ENCODE data around the gene TACC3. TPM values are rescaled to one million over a fixed set of nuclear protein-coding genes. Genes with fewer than 3 reads are reported as not detected.

Gene TACC3
- polyA plus RNA-seq, 1 of the 3 experiments (the other 2 are of a cell fraction) = 49.5 TPM

DNA sequence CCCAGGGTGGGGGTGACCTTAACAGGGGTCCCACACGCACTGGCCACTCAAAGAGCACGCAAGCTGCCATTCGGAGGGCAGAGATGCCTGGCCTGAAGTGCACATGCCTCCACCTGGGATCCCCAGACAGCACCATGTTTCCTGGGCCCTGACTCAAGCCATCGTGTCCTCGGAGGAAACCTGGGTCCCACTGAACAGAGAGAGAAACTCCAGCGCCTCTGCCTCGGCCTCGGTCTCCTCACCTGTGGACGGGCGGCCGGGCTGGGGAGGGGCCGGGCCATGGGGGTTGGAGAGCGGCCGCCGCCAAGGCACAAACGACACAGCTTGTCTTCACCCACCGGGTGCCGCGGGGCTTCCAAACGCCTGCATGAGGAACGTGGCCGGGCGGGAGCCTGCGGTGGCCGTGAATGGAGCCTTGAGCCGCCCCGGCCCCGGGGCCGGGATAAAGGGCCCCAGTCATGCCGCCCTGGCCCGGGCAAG is 41.8 kb downstream of the TACC3 start:
- no peaks in the 10 kb centered on the region for H4K20me1 ChIP-seq (ENCODE audit: insufficient read depth)
- CTCF ChIA-PET = interaction anchor here (0.9 to 4.1 kb wide), 2 partner anchors 15 to 37 kb away, joined by 3 to 19 read pairs; no protein-coding TSS in a partner anchor
- H3K79me2 ChIP-seq (ENCODE audit: insufficient read depth) = no peaks in the 10 kb centered on the region
- H3K27ac ChIP-seq (ENCODE audit: low read depth in 2 of 2, low read length in 1 of 2) = no peak overlapping the region
- H3K9ac ChIP-seq = no peak overlapping the region
- H3F3A ChIP-seq (replicated peaks; ENCODE audit: insufficient read depth) = no peaks in the 10 kb centered on the region
- no peak overlapping the region for H3K4me3 ChIP-seq (ENCODE audit: low read depth in 2 of 2, low read length in 1 of 2)
- no peak overlapping the region for H2AFZ ChIP-seq (ENCODE audit: low read depth)
- TF ChIP-seq SMC3 (IDR thresholded peaks at IDR 0.05; ENCODE audit: low read depth, low read length) (no peak), ZBTB33 (IDR thresholded peaks at IDR 0.05; ENCODE audit: borderline replicate concordance, low read depth) (no peak), ELF1 (IDR thresholded peaks at IDR 0.05) (no peak), EZH2phosphoT487 (IDR thresholded peaks at IDR 0.05; ENCODE audit: borderline replicate concordance, low read depth) (no peak), FOXJ3 (CRISPR knock-in tag; IDR thresholded peaks at IDR 0.05) (no peak), MEF2A (IDR thresholded peaks at IDR 0.05; ENCODE audit: borderline replicate concordance, low read depth) (no peak), CHD2 (IDR thresholded peaks at IDR 0.05; ENCODE audit: low read length, partially characterized antibody) (no peak), RXRA (IDR thresholded peaks at IDR 0.05; ENCODE audit: borderline replicate concordance, low read depth) (no peak), RAD21 (IDR thresholded peaks at IDR 0.05; ENCODE audit: low read length) (no peak), POLR2AphosphoS5 (IDR thresholded peaks at IDR 0.05; ENCODE audit: low read depth, low read length) (no peak), TEAD4 (IDR thresholded peaks at IDR 0.05; ENCODE audit: borderline replicate concordance, insufficient read depth) (no peak), EP300 (IDR thresholded peaks at IDR 0.05; ENCODE audit: borderline replicate concordance in 1 of 2, low read depth in 1 of 2, low read length in 1 of 2) (no peak), TAF1 (IDR thresholded peaks at IDR 0.05; ENCODE audit: borderline replicate concordance, low read depth, low read length) (no peak)
- TF ChIP-seq, protein P1, sequence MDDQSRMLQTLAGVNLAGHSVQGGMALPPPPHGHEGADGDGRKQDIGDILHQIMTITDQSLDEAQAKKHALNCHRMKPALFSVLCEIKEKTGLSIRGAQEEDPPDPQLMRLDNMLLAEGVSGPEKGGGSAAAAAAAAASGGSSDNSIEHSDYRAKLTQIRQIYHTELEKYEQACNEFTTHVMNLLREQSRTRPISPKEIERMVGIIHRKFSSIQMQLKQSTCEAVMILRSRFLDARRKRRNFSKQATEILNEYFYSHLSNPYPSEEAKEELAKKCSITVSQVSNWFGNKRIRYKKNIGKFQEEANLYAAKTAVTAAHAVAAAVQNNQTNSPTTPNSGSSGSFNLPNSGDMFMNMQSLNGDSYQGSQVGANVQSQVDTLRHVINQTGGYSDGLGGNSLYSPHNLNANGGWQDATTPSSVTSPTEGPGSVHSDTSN (IDR thresholded peaks at IDR 0.05) = no peak
- peaks cover 0 to 11% of the 10 kb centered on the region in 2 experiments; a peak in 1 of 4 replicates for H3K4me1 ChIP-seq (ENCODE audit: control insufficient read depth in 1 of 2, insufficient read depth in 2 of 2, low read depth in 1 of 2, low read length in 1 of 2)
- 88% methylated on average over 16 of the region's 31 CpGs for WGBS (ENCODE audit: low lambda C conversion rate)
- no peak for DNase-seq
- H3K4me2 ChIP-seq = no peak overlapping the region
- H3K27me3 ChIP-seq (ENCODE audit: insufficient read depth) = no peaks in the 10 kb centered on the region
- no peaks in the 10 kb centered on the region for H3K36me3 ChIP-seq (replicated peaks in 1 of 2; ENCODE audit: control insufficient read depth in 1 of 2, insufficient read depth in 2 of 2, low read length in 1 of 2)
- no peaks in the 10 kb centered on the region for H3K9me3 ChIP-seq
- H3K9me2 ChIP-seq = no peaks in the 10 kb centered on the region
- POLR2A ChIA-PET = no interaction called here

GRCh38 chr4:1763550-1764080 is 42.3 kb downstream of the TACC3 start:
- no peak overlapping the region for H3K27ac ChIP-seq (ENCODE audit: low read depth in 2 of 2, low read length in 1 of 2)
- H3K27me3 ChIP-seq (ENCODE audit: insufficient read depth) = no peaks in the 10 kb centered on the region
- no peaks in the 10 kb centered on the region for H3K36me3 ChIP-seq (replicated peaks in 1 of 2; ENCODE audit: control insufficient read depth in 1 of 2, insufficient read depth in 2 of 2, low read length in 1 of 2)
- H3K9ac ChIP-seq = no peak overlapping the region
- H3K79me2 ChIP-seq (ENCODE audit: insufficient read depth) = no peaks in the 10 kb centered on the region
- H3K4me1 ChIP-seq (ENCODE audit: control insufficient read depth in 1 of 2, insufficient read depth in 2 of 2, low read depth in 1 of 2, low read length in 1 of 2) = peaks cover 0 to 12% of the 10 kb centered on the region in 2 experiments; a peak in 1 of 4 replicates
- no peak overlapping the region for H3K4me3 ChIP-seq (ENCODE audit: low read depth in 2 of 2, low read length in 1 of 2)
- DNase-seq = peak; percentile 39
- ChIA-PET CTCF (interaction anchor here (0.8 to 4.1 kb wide), 4 partner anchors 8 to 136 kb away, joined by 3 to 19 read pairs (median 5); no protein-coding TSS in a partner anchor), POLR2A (no interaction called here)
- H4K20me1 ChIP-seq (ENCODE audit: insufficient read depth) = no peaks in the 10 kb centered on the region
- H3F3A ChIP-seq (replicated peaks; ENCODE audit: insufficient read depth) = no peaks in the 10 kb centered on the region
- WGBS (ENCODE audit: low lambda C conversion rate) = no CpG with 5 or more reads among the region's 36 CpGs
- H3K9me2 ChIP-seq = no peaks in the 10 kb centered on the region
- no peak overlapping the region for H2AFZ ChIP-seq (ENCODE audit: low read depth)
- no peaks in the 10 kb centered on the region for H3K9me3 ChIP-seq
- TF ChIP-seq RAD21 (IDR thresholded peaks at IDR 0.05; ENCODE audit: low read length) (no peak), TAF1 (IDR thresholded peaks at IDR 0.05; ENCODE audit: borderline replicate concordance, low read depth, low read length) (no peak), SMC3 (IDR thresholded peaks at IDR 0.05; ENCODE audit: low read depth, low read length) (no peak), MEF2A (IDR thresholded peaks at IDR 0.05; ENCODE audit: borderline replicate concordance, low read depth) (no peak)
- no peak overlapping the region for H3K4me2 ChIP-seq

Measured in SK-N-SH (cell line).